Measurements from ENCODE around the gene PCLO. TPM values are rescaled to one million over a fixed set of nuclear protein-coding genes. Genes with fewer than 3 reads are reported as not detected.

The PCLO gene
- total RNA-seq, 3 donors from 2014 or later = 5.5 to 16.5 (median 7.1) TPM

- no peaks in the 10 kb centered on the region for H3K9me3 ChIP-seq
- no peak for ATAC-seq
- no peak for DNase-seq
- intact Hi-C loops (cut with DNase I, micrococcal nuclease) = no loop called here
- no peaks in the 10 kb centered on the region for H3K4me1 ChIP-seq (ENCODE audit: low read depth)
- TF ChIP-seq, protein P1, sequence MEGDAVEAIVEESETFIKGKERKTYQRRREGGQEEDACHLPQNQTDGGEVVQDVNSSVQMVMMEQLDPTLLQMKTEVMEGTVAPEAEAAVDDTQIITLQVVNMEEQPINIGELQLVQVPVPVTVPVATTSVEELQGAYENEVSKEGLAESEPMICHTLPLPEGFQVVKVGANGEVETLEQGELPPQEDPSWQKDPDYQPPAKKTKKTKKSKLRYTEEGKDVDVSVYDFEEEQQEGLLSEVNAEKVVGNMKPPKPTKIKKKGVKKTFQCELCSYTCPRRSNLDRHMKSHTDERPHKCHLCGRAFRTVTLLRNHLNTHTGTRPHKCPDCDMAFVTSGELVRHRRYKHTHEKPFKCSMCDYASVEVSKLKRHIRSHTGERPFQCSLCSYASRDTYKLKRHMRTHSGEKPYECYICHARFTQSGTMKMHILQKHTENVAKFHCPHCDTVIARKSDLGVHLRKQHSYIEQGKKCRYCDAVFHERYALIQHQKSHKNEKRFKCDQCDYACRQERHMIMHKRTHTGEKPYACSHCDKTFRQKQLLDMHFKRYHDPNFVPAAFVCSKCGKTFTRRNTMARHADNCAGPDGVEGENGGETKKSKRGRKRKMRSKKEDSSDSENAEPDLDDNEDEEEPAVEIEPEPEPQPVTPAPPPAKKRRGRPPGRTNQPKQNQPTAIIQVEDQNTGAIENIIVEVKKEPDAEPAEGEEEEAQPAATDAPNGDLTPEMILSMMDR (IDR thresholded peaks at IDR 0.05) = no peak
- H3K4me3 ChIP-seq = no peak overlapping the region
- no peaks in the 10 kb centered on the region for H3K36me3 ChIP-seq (ENCODE audit: low read depth)
Measured at GRCh38 chr7:83060218-83060617, 102.5 kb downstream of the PCLO start.

GRCh38 chr7:83058667-83059066 is 104.0 kb downstream of the PCLO start:
- DNase-seq = no peak
- Histone ChIP-seq H3K9me3 (no peaks in the 10 kb centered on the region), H3K4me1 (ENCODE audit: low read depth) (no peaks in the 10 kb centered on the region), H3K4me3 (no peak overlapping the region), H3K36me3 (ENCODE audit: low read depth) (no peaks in the 10 kb centered on the region)
- TF ChIP-seq, protein P1 (IDR thresholded peaks at IDR 0.05) = no peak
- intact Hi-C loops (cut with DNase I, micrococcal nuclease) = no loop called here
- ATAC-seq = no peak

DNA sequence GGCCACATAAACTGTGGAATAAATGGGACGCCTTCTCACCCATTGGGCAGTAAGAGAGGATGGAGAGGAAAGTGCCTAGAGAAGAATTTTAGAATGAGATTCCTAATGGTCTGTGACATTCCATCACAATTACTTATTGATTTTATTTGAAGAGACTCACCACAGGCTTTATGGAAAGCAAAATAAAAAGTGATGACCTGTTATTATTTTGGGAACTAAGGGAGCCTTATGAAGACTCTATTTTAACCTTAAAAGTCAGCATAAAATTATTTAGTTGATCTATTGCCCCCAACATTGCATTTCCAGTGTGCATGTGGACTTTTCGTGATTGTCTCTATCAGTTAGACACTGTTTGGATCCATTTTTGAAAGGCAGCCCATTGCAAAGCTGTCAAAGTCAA is 107.5 kb downstream of the PCLO start:
- TF ChIP-seq, protein P1 (IDR thresholded peaks at IDR 0.05) = no peak
- ATAC-seq (no peak), DNase-seq (no peak)
- intact Hi-C loops (cut with DNase I, micrococcal nuclease) = no loop called here
- Histone ChIP-seq H3K4me1 (ENCODE audit: low read depth) (no peaks in the 10 kb centered on the region), H3K9me3 (no peaks in the 10 kb centered on the region), H3K36me3 (ENCODE audit: low read depth) (no peaks in the 10 kb centered on the region), H3K4me3 (no peak overlapping the region)

DNA sequence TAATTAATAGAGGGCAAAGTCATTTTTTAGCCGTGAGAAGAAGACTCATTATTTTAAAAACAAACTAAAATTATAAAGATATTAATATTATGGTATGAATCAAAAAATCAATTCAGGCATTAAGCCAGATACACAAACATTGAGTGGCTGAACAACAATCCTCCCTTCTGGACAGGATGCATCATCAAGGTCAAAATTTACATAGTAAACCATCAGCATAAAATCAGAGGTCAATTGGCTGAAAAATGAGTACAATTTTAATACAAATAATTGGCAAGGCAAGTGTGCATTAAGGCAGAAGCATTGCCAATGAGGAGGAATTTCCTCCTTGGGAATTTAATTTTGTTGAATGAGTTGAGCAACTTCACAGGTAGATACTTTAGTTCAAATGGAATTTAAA is 108.2 kb downstream of the PCLO start:
- DNase-seq = no peak
- Histone ChIP-seq H3K9me3 (no peaks in the 10 kb centered on the region), H3K36me3 (ENCODE audit: low read depth) (no peaks in the 10 kb centered on the region), H3K4me3 (no peak overlapping the region), H3K4me1 (ENCODE audit: low read depth) (no peaks in the 10 kb centered on the region)
- TF ChIP-seq, protein P1 (IDR thresholded peaks at IDR 0.05) = no peak
- no peak for ATAC-seq
- intact Hi-C loops (cut with DNase I, micrococcal nuclease) = no loop called here

GRCh38 chr7:83053965-83054364 is 108.7 kb downstream of the PCLO start:
- intact Hi-C loops (cut with DNase I, micrococcal nuclease) = no loop called here
- Histone ChIP-seq H3K9me3 (no peaks in the 10 kb centered on the region), H3K4me3 (no peak overlapping the region), H3K4me1 (ENCODE audit: low read depth) (no peaks in the 10 kb centered on the region), H3K36me3 (ENCODE audit: low read depth) (no peaks in the 10 kb centered on the region)
- DNase-seq = no peak
- no peak for ATAC-seq
- TF ChIP-seq, protein P1 (IDR thresholded peaks at IDR 0.05) = no peak

GRCh38 chr7:83040484-83040883 is 122.2 kb downstream of the PCLO start:
- TF ChIP-seq, protein P1 (IDR thresholded peaks at IDR 0.05) = no peak
- no peak for DNase-seq
- Histone ChIP-seq H3K4me1 (ENCODE audit: low read depth) (no peaks in the 10 kb centered on the region), H3K9me3 (no peaks in the 10 kb centered on the region), H3K36me3 (ENCODE audit: low read depth) (no peaks in the 10 kb centered on the region), H3K4me3 (no peak overlapping the region)
- intact Hi-C loops (cut with DNase I, micrococcal nuclease) = no loop called here
- no peak for ATAC-seq
